GM12878 (cell line): ENCODE measurements around the gene RBM15. TPM values are rescaled to one million over a fixed set of nuclear protein-coding genes. Genes with fewer than 3 reads are reported as not detected.

ENCODE experiments used
- ATAC-seq: fragments of 200-7000 bp; cut with Tn5 transposase; 3 replicates; pipeline ENCODE4 v1.9.1; 2020; ENCODE audit warnings: mild to moderate bottlenecking, moderate library complexity
- BruUV-seq: library from RNA; stranded (reverse); fragments of 400-500 nt; replicated peaks from 2 replicates; lab custom pipeline; 2021; lab: Mats Ljungman, UMichigan
- CTCF ChIA-PET: fragments of 300-600 bp; sonication (Branson Sonifier 250); formaldehyde crosslinking; extraction: SDS; loops from one replicate; lab custom pipeline; 2021; ENCODE audit warnings: inconsistent platforms; lab: Yijun Ruan, JAX
- POLR2A ChIA-PET: fragments of 350-600 bp; formaldehyde crosslinking; extraction: SDS; loops from one replicate; lab custom pipeline; 2021; ENCODE audit warnings: inconsistent platforms; lab: Charles Lee
- RAD21 ChIA-PET: fragments of 300-600 bp; sonication (Branson Sonifier 250); formaldehyde crosslinking; loops from one replicate; lab custom pipeline; 2023; ENCODE audit warnings: antibody characterized with exemption; ENCODE audit not compliant: unreplicated experiment; lab: Charles Lee
- SMC1A ChIA-PET: fragments of 300-600 bp; sonication (Branson Sonifier 250); formaldehyde crosslinking; loops from one replicate; lab custom pipeline; 2023; ENCODE audit not compliant: unreplicated experiment, uncharacterized antibody; lab: Charles Lee
- DNase-seq: peaks from one replicate; pipeline ENCODE4 v3.0.0-alpha.2; 2011; ENCODE audit warnings: low read depth, low spot score
- FAIRE-seq: peaks from 3 replicates; lab custom pipeline; 2011; peaks lifted over from hg19 to GRCh38; lab: Jason Lieb, UNC
- H2AFZ ChIP-seq: 2 replicates; pipeline ENCODE4 v1.6.0; 2011; ENCODE audit warnings: low read depth, low read length, control low read depth; ENCODE audit not compliant: control insufficient read depth
- H3K27ac ChIP-seq: 2 replicates; pipeline ENCODE4 v1.5.1; 2011; ENCODE audit warnings: control low read depth; ENCODE audit not compliant: control insufficient read depth, insufficient read depth
- H3K27me3 ChIP-seq, 2 experiments: replicated peaks in 1 of 2; 2 replicates each; pipeline versions ENCODE4 v1.6.0 to v1.6.1; 2011; ENCODE audit warnings: low read length in 1 of 2; ENCODE audit not compliant: control insufficient read depth in 2 of 2, insufficient read depth in 2 of 2
- H3K36me3 ChIP-seq, 2 experiments: 2 replicates each; pipeline ENCODE4 v1.5.1; 2011; ENCODE audit warnings: low read length in 1 of 2; ENCODE audit not compliant: control insufficient read depth in 2 of 2, insufficient read depth in 2 of 2
- H3K4me1 ChIP-seq: 2 replicates; pipeline ENCODE4 v1.6.1; 2011; ENCODE audit warnings: mild to moderate bottlenecking, low read length, moderate library complexity, mixed read lengths; ENCODE audit not compliant: control insufficient read depth, insufficient read depth
- H3K4me2 ChIP-seq: 2 replicates; pipeline ENCODE4 v1.6.0; 2011; ENCODE audit warnings: control low read depth; ENCODE audit not compliant: control insufficient read depth, insufficient read depth
- H3K4me3 ChIP-seq: fragments of 200-600 bp; sonication (generic); 2 replicates; pipeline ENCODE4 v1.5.1; 2016
- H3K79me2 ChIP-seq: 2 replicates; pipeline ENCODE4 v1.6.0; 2011; ENCODE audit warnings: low read length; ENCODE audit not compliant: control insufficient read depth, insufficient read depth
- H3K9ac ChIP-seq: 2 replicates; pipeline ENCODE4 v1.8.0; 2011; ENCODE audit warnings: low read length, control low read depth, mixed read lengths; ENCODE audit not compliant: control insufficient read depth, insufficient read depth
- H3K9me3 ChIP-seq: replicated peaks from 3 replicates; pipeline ENCODE4 v1.5.1; 2011; ENCODE audit warnings: mild to moderate bottlenecking, low read length; ENCODE audit not compliant: control insufficient read depth, insufficient read depth
- H4K20me1 ChIP-seq: 2 replicates; pipeline ENCODE4 v1.6.0; 2011; ENCODE audit not compliant: control insufficient read depth, insufficient read depth
- CBX5 ChIP-seq: sonication (generic); IDR thresholded peaks from 2 replicates; pipeline ENCODE4 v1.6.1; 2016; ENCODE audit warnings: low read depth, moderate library complexity, mild to moderate bottlenecking, inconsistent platforms
- FOXK2 ChIP-seq: fragments of 450-650 bp; IDR thresholded peaks from 2 replicates; pipeline ENCODE4 v1.6.1; 2017; ENCODE audit warnings: mild to moderate bottlenecking, moderate library complexity
- NFYB ChIP-seq: IDR thresholded peaks from 2 replicates; pipeline ENCODE4 v1.6.1; 2011; ENCODE audit warnings: low read depth, mild to moderate bottlenecking, low read length, improper control_type of control experiment, moderate library complexity; ENCODE audit not compliant: insufficient read depth
- NR2F1 ChIP-seq: fragments of 450-650 bp; conservative IDR thresholded peaks from 2 replicates; pipeline ENCODE4 v1.6.1; 2017; ENCODE audit warnings: mild to moderate bottlenecking
- RB1 ChIP-seq: fragments of 450-650 bp; formaldehyde crosslinking; IDR thresholded peaks from 2 replicates; pipeline ENCODE4 v1.6.1; 2017; ENCODE audit warnings: mild to moderate bottlenecking, borderline replicate concordance
- RCOR1 ChIP-seq: conservative IDR thresholded peaks from 2 replicates; pipeline ENCODE4 v1.6.1; 2012; ENCODE audit warnings: low read depth, low read length, improper control_type of control experiment
- TBL1XR1 ChIP-seq: IDR thresholded peaks from 2 replicates; pipeline ENCODE4 v1.6.1; 2012; ENCODE audit warnings: low read depth, low read length, improper control_type of control experiment
- ZBTB40 ChIP-seq: fragments of 450-650 bp; IDR thresholded peaks from 2 replicates; pipeline ENCODE4 v1.6.1; 2016; ENCODE audit warnings: mild to moderate bottlenecking, moderate library complexity, borderline replicate concordance
- ZNF622 ChIP-seq: fragments of 450-650 bp; IDR thresholded peaks from 2 replicates; pipeline ENCODE4 v1.6.1; 2017; ENCODE audit warnings: mild to moderate bottlenecking, inconsistent platforms
- WGBS: methylation state at CpG from one replicate; pipeline ENCODE4 v1.1.6; 2016; ENCODE audit warnings: low lambda C conversion rate; ENCODE audit not compliant: insufficient replicate concordance, insufficient coverage; ENCODE audit errors: missing lambda C conversion rate; 5-methylcytosine and 5-hydroxymethylcytosine counted together
- in situ Hi-C: fragments of 300-500 bp; cut with MboI; formaldehyde crosslinking; loops from 9 replicates; pipeline ENCODE4 v1.14.3; 2018; ENCODE audit warnings: mixed read lengths
- intact Hi-C: fragments of 100-400 bp; cut with micrococcal nuclease; formaldehyde crosslinking; loops from one replicate; pipeline ENCODE4 v1.14.2; 2022; ENCODE audit not compliant: unreplicated experiment
- polyA plus RNA-seq, 11 experiments: library from polyadenylated mRNA; depleted of rRNA in 4 of 11; unstranded in 6 of 11; stranded (reverse) in 5 of 11; fragments of >200 nt; fragmentation: Nextera tagmentation in 4 of 11; fragmentation: Illumina TruSeq in 1 of 11; extraction: Ambion mirVana in 4 of 11; extraction: Trizol in 1 of 11; gene quantifications; 1 replicate in 1 of 11; 2 replicates in 10 of 11; pipeline versions ENCODE4 v1.2.1 to v1.2.3, GENCODE V29; 2011 to 2016; ENCODE audit warnings: inconsistent platforms in 2 of 11, missing spikeins in 2 of 11, low read depth in 1 of 11
- total RNA-seq, 4 experiments: library from RNA; depleted of rRNA in 3 of 4; stranded (reverse); fragments of >200 nt in 3 of 4; fragmentation: Illumina TruSeq in 1 of 4; extraction: Trizol in 1 of 4; gene quantifications; 2 replicates each; pipeline versions ENCODE4 v1.2.1 to v1.2.3, GENCODE V29; 2013 to 2021
- TF ChIP-seq, protein P1 (sequence below): fragments of 450-650 bp; IDR thresholded peaks from 2 replicates; pipeline ENCODE4 v1.6.1; 2017; ENCODE audit warnings: mild to moderate bottlenecking, low read depth, inconsistent platforms; ENCODE audit not compliant: poor library complexity, severe bottlenecking

Gene RBM15
- total and polyA plus RNA-seq, 10 of the 15 experiments (the other 5 are each of a cell fraction or from before 2014, with no cell fraction given): 3.1 to 63.2 (median 26.7) TPM

DNA sequence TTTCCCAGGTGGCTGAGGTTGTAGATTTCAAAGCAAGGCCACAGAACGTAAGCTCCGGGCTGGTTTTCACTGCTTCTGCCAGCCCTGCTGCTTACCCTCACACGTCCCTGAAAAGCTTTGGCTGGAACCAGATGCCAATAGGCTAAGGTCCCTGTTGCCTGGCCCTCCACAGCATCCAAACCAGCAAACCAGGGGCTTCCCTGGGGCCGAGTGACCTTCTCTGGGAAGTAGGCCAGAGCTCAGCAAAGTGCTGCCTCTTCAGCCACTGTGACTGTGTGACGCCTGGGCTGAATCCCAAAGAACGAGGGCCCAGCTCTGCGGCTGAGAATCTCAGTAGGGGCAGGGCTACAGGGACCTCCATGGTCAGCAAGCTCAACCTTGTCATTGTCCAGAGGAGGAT is 28.9 kb upstream of the RBM15 start:
- no peak overlapping the region for H3K4me3 ChIP-seq
- H3K27ac ChIP-seq: no peak overlapping the region
- H4K20me1 ChIP-seq: no peaks in the 10 kb centered on the region
- no peaks in the 10 kb centered on the region for H3K79me2 ChIP-seq
- WGBS: 47% methylated on average over 7 of the region's 7 CpGs
- no peaks in the 10 kb centered on the region for H3K9me3 ChIP-seq
- intact Hi-C loops (no loop called here), in situ Hi-C loops (no loop called here)
- no peak for TF ChIP-seq RCOR1
- TF ChIP-seq FOXK2: no peak
- TF ChIP-seq RB1: no peak
- TF ChIP-seq, protein P1, sequence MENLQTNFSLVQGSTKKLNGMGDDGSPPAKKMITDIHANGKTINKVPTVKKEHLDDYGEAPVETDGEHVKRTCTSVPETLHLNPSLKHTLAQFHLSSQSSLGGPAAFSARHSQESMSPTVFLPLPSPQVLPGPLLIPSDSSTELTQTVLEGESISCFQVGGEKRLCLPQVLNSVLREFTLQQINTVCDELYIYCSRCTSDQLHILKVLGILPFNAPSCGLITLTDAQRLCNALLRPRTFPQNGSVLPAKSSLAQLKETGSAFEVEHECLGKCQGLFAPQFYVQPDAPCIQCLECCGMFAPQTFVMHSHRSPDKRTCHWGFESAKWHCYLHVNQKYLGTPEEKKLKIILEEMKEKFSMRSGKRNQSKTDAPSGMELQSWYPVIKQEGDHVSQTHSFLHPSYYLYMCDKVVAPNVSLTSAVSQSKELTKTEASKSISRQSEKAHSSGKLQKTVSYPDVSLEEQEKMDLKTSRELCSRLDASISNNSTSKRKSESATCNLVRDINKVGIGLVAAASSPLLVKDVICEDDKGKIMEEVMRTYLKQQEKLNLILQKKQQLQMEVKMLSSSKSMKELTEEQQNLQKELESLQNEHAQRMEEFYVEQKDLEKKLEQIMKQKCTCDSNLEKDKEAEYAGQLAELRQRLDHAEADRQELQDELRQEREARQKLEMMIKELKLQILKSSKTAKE: no peak
- no peak for TF ChIP-seq CBX5
- no peak for TF ChIP-seq ZBTB40
- no peak for TF ChIP-seq NR2F1
- TF ChIP-seq NFYB: no peak
- TF ChIP-seq ZNF622: no peak
- TF ChIP-seq TBL1XR1: no peak
- POLR2A ChIA-PET: interaction anchor here (0.8 to 1.3 kb wide), 3 partner anchors 28 to 101 kb away, joined by 3 to 5 read pairs (median 3); no protein-coding TSS in a partner anchor
- SMC1A ChIA-PET: interaction anchor here (0.9 to 22.8 kb wide), 10 partner anchors 9 to 101 kb away, joined by 3 to 524 read pairs (median 5); partner anchors contain the start of gene KCNC4
- no peak overlapping the region for H2AFZ ChIP-seq
- no peak for FAIRE-seq
- RAD21 ChIA-PET: interaction anchor here (0.9 to 13.1 kb wide), 9 partner anchors 9 to 150 kb away, joined by 3 to 319 read pairs (median 5); partner anchors contain the start of gene KCNC4
- ATAC-seq: no peak
- no TSS peak for BruUV-seq
- H3K27me3 ChIP-seq: no peaks in the 10 kb centered on the region
- H3K4me1 ChIP-seq: no peaks in the 10 kb centered on the region
- no peaks in the 10 kb centered on the region for H3K36me3 ChIP-seq
- no peak overlapping the region for H3K4me2 ChIP-seq
- no peak overlapping the region for H3K9ac ChIP-seq
- CTCF ChIA-PET: interaction anchor here (0.6 to 17.1 kb wide), 13 partner anchors 13 to 150 kb away, joined by 3 to 753 read pairs (median 3); partner anchors contain the start of gene KCNC4
- DNase-seq: no peak
